ENCODE results near the gene LPCAT1.
"Not testable (repeated sequence)": the region's sequence is repeated elsewhere in the genome, so short reads cannot be mapped to it uniquely, and the experiment has no call there.

The LPCAT1 gene

DNA sequence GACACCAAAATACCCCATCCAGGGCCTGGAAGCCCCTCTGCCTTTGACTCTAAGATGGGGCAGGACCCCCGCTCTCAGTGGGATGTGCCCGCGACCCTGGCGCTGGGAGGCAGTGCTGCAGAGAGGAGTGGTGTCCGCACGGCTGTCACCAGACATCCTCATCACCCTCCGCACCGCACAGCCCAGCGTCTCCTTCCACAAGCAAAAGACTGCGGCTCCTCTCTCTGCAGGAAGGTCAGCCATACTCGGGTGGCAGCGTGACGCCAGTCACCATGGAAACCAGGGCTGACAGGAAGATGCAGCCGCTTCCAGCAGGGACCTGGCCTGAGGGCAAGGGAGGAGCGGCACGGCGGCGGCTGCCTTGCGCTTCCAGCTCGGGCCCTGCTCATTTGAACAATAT, 61.4 kb downstream of the LPCAT1 start:
- no peak for FAIRE-seq

DNA sequence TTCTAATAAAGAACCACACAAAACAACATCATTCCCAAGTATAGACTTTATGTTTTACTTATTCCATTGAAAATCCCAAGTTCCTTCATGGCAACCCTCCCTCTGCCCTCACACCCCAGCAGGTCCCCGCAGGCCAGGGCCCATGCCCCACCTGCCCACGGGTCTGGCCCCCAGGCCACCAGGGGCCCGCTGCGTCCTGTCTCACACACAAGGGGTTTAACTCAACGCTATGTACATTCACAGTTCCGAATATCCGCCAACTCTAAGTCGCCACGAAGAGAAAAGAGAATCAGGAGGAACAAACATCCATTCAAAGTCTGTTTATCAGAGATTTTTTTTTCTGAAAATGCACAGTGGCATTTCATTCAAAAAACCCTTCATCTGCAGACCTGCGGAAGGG, 62.4 kb downstream of the LPCAT1 start:
- no peak for FAIRE-seq

GRCh38 chr5:1460054-1460682, 63.6 kb downstream of the LPCAT1 start:
- no peak for FAIRE-seq

- FAIRE-seq = not testable (repeated sequence)
These were observed 64.3 kb downstream of the LPCAT1 start for GRCh38 chr5:1459435-1459834.

DNA sequence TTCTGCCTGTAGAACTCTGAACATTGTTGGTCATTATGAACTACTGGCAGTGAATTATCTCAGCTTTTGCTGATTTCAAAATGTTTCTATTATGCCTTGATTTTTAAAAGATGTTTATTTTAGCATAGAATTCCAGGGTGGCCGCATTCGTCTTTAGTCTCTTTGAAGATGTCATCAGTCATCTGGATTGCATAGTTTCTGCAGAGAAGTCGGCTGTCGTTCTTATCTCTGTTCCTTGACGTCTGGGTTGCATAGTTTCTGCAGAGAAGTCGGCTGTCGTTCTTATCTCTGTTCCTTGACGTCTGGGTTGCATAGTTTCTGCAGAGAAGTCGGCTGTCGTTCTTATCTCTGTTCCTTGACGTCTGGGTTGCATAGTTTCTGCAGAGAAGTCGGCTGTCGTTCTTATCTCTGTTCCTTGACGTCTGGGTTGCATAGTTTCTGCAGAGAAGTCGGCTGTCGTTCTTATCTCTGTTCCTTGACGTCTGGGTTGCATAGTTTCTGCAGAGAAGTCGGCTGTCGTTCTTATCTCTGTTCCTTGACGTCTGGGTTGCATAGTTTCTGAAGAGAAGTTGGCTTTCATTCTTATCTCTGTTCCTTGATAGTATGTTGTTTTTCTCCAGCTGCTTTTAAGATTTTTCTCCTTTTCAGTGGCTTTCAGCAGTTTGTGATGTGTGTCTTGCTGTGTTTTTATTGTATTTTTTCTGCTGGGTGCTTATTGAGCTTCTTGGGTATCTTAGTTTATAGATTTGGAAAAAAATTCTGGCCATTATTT, 67.5 kb downstream of the LPCAT1 start:
- FAIRE-seq = not testable (repeated sequence)

DNA sequence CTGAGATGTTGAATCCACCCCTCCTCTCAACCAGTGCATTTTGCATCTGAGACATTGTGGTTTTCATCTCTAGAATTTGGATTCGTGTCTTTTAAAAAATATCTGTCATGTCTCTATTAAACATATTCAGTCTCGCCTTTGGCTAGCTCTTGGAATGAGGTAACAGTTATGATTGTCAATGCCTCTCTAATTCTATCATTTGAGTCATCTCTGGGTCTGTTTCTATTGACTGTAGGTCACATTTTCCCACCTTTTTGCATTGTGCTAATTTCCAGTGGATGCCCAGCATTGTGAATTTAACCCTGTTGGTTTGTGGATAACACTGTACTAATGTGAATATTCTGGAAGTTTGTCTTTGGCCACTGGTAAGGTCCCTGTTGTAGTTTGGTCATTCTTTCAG, 70.1 kb downstream of the LPCAT1 start:
- no peak for FAIRE-seq

GRCh38 chr5:1449081-1449630, 74.6 kb downstream of the LPCAT1 start:
- FAIRE-seq = no peak

- FAIRE-seq = no peak
These were observed 75.2 kb downstream of the LPCAT1 start for GRCh38 chr5:1448511-1449011.

GRCh38 chr5:1447671-1448361, 75.9 kb downstream of the LPCAT1 start:
- no peak for FAIRE-seq

DNA sequence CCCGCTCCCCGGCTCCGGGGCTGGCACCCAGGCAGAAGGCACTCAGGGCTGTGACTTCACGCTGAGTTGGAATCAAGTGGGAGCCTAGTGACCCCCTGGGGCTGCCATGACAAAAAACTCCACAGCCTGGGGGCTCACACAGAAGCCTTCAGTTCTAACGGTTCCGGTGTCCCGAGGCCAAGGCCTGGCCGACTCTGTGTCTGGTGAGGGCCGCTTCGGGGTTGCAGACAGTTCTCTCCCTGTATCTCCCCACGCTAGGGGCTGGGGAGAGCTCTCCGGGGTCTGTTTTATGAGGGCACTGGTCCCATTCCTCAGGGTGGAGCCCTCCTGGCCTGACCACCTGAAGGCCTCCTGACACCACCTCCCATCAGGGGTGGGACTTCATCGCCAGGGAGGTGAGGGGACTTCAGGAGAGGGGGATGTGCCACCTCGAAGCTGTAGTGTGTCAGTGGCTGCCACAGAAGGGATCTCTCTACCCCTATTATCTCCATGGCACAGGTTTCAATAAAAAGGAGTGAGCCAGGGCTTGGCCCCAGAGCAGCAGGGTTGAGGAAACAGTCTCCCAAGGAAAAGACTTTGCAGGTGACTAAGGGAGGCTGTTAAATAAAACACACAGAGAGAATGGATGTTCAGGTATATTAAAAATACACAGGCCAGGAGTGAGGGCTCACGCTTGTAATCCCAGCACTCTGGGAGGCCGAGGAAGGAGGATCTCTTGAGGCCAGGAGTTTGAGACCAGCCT, 77.0 kb downstream of the LPCAT1 start:
- FAIRE-seq = no peak

GRCh38 chr5:1445689-1446601, 77.8 kb downstream of the LPCAT1 start:
- FAIRE-seq = no peak

DNA sequence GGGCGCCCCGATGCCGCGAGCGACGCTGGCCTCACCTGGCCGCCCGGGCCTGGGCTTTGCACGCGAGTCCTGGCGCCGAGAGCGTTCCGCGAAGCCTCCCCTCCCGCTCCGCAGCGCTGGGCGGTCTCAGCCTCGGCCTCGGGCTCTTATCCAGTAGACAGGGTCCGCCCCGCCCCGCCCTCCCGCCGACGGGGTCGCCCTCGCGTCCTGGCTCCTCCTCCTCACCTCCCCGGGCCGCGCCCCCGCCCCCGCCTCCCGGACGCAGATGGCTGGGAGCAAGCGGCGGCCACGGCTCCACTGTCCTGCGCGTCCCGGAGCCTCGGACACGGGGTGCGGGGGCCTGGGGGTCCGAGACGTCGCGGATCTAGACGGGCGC, 78.5 kb downstream of the LPCAT1 start, which contains the start of gene SLC6A3:
SLC6A3 (minus strand) TSS at position 128 of the 376 bp plus-strand sequence. CDS start 2,243 bp downstream, outside the sequence.
- FAIRE-seq = no peak

GRCh38 chr5:1444361-1445189, 79.2 kb downstream of the LPCAT1 start:
- FAIRE-seq = no peak

DNA sequence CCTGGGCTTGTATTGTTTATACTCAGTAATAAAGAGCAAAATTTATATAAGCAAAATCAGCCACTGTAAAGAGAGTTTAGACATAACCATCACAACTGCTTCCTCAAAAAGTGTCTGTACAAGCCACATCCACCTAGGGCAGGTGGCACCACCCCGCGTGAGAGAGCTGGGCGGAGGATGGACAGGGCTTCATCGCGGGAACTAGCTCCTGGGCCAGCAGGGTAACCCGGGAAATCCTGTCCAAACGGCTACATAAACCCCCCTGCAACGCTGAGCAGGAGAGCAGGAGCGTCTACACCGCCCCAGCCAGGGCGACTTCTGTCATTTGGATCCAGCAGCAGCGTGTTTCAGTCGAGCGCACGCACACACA, 79.8 kb downstream of the LPCAT1 start:
- FAIRE-seq = no peak

DNA sequence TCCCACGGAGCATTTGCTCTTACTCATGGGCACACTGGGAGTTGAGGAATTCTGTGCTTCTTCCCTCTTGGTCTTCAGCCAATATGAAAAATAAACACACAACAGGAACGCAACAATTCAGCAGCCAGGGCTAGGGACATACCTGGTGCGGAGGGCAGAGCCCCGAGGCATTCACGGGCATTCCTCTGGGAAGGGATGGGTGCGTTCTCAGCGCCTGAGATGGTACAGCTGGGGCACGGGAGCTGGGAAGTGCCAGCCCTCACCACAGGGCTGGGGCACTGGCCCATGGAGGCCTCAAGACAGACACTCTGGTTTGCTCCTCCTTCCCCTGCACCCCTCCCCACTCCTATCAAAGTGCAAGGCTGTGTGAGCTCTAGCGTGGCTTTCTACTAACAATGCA, 80.6 kb downstream of the LPCAT1 start:
- no peak for FAIRE-seq

- FAIRE-seq = no peak
These were observed 81.3 kb downstream of the LPCAT1 start for GRCh38 chr5:1442222-1443145.

- no peak for FAIRE-seq
These were observed 82.4 kb downstream of the LPCAT1 start for GRCh38 chr5:1441166-1441865.

- FAIRE-seq = no peak
These were observed 83.7 kb downstream of the LPCAT1 start for GRCh38 chr5:1440098-1440493.
